CD4-positive, alpha-beta memory T cell (primary cell): Measurements from ENCODE around the gene IGF2BP2. TPM values are rescaled to one million over a fixed set of nuclear protein-coding genes. Genes with fewer than 3 reads are reported as not detected.

Experiments used
- CTCF ChIA-PET: fragments of 350-600 bp; sonication (Branson Sonifier 250); formaldehyde crosslinking; loops from one replicate; lab custom pipeline; 2021; ENCODE audit warnings: inconsistent platforms; ENCODE audit not compliant: partially characterized antibody; lab: Charles Lee
- POLR2A ChIA-PET: fragments of 350-600 bp; sonication (Branson Sonifier 250); formaldehyde crosslinking; loops from one replicate; lab custom pipeline; 2021; ENCODE audit not compliant: partially characterized antibody; lab: Charles Lee
- DNase-seq, 5 donors: peaks; one replicate each; pipeline versions ENCODE4 v3.0.0 to v3.0.0-alpha.2; 2020 to 2022; ENCODE audit warnings: mixed read lengths in 1 of 5
- H3K27ac ChIP-seq: one replicate; pipeline ENCODE4 v1.7.0; 2013; ENCODE audit warnings: low read depth, low read length
- H3K27me3 ChIP-seq: 2 replicates; pipeline ENCODE4 v1.7.0; 2013; ENCODE audit warnings: mild to moderate bottlenecking, low read length, moderate library complexity; ENCODE audit not compliant: insufficient read depth
- H3K36me3 ChIP-seq: 2 replicates; pipeline ENCODE4 v1.7.0; 2013; ENCODE audit warnings: mild to moderate bottlenecking, low read length, moderate library complexity; ENCODE audit not compliant: insufficient read depth
- H3K4me1 ChIP-seq: 2 replicates; pipeline ENCODE4 v1.7.0; 2013; ENCODE audit warnings: mild to moderate bottlenecking, low read length, moderate library complexity; ENCODE audit not compliant: insufficient read depth
- H3K4me3 ChIP-seq, 2 donors: one replicate each; pipeline ENCODE4 v1.7.0; 2013; ENCODE audit warnings: low read length in 2 of 2, mild to moderate bottlenecking in 1 of 2
- H3K9me3 ChIP-seq, 2 donors: one replicate each; pipeline ENCODE4 v1.7.0; 2013; ENCODE audit warnings: low read length in 2 of 2, control low read depth in 1 of 2; ENCODE audit not compliant: control insufficient read depth in 1 of 2
- H3K27ac Mint-ChIP-seq, 7 donors: one replicate each; pipeline ENCODE4 v1.8.0; 2020 to 2021; ENCODE audit warnings: mixed read lengths in 7 of 7, mild to moderate bottlenecking in 6 of 7, inconsistent platforms in 3 of 7, moderate library complexity in 3 of 7
- H3K27me3 Mint-ChIP-seq, 2 donors: one replicate each; pipeline ENCODE4 v1.8.0; 2020 to 2021; ENCODE audit warnings: mixed read lengths in 2 of 2
- H3K36me3 Mint-ChIP-seq, 2 donors: one replicate each; pipeline ENCODE4 v1.8.0; 2020 to 2021; ENCODE audit warnings: mixed read lengths in 2 of 2, inconsistent platforms in 1 of 2, mild to moderate bottlenecking in 1 of 2
- H3K4me1 Mint-ChIP-seq, 4 donors: one replicate each; pipeline ENCODE4 v1.8.0; 2020 to 2021; ENCODE audit warnings: mixed read lengths in 4 of 4, mild to moderate bottlenecking in 1 of 4
- H3K4me3 Mint-ChIP-seq, 8 donors: one replicate each; pipeline ENCODE4 v1.8.0; 2020 to 2021; ENCODE audit warnings: mixed read lengths in 8 of 8, mild to moderate bottlenecking in 7 of 8, moderate library complexity in 6 of 8, inconsistent platforms in 3 of 8
- H3K9me3 Mint-ChIP-seq, 8 donors: one replicate each; pipeline ENCODE4 v1.8.0; 2020 to 2021; ENCODE audit warnings: mixed read lengths in 8 of 8, mild to moderate bottlenecking in 5 of 8, inconsistent platforms in 3 of 8, moderate library complexity in 1 of 8
- intact Hi-C: fragments of 100-400 bp; cut with micrococcal nuclease; formaldehyde crosslinking; loops from one replicate; pipeline ENCODE4 v1.15.1; 2023
- polyA plus RNA-seq, 2 donors: library from polyadenylated mRNA; unstranded; fragments of 300-500 nt; fragmentation: Illumina TruSeq; gene quantifications; one replicate each; pipeline ENCODE4 v1.2.3, GENCODE V29; 2021
- total RNA-seq, 2 experiments: library from RNA; stranded (reverse); gene quantifications; one replicate each; pipeline ENCODE4 v1.2.3, GENCODE V29; 2021

The IGF2BP2 gene
- total and polyA plus RNA-seq, 4 experiments from 2014 or later: not detected

DNA sequence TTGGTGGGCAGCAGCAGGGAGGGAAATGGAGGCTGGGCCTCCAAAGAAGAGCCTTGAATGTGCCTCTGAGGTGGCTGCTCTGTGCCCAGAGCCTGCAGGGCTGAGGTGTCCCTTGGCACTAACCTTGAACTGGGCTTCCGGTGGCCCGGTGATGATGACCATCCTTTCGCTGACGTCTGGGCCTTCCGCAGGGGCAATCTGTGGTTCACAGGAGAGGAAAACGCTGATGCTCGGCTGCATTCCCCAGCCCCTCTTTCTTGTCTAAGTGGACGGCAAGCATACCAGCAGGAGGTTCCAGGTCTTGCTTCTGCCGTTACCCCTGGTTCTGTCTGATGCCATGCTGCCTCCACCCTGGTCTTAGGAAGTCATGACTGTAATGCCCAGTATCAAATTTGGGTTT is 172.9 kb downstream of the IGF2BP2 start:
- intact Hi-C loops: no loop called here
- DNase-seq: no peak
- H3K27me3 Mint-ChIP-seq: peaks cover 8 to 11% of the 10 kb centered on the region in 2 donors
- Histone ChIP-seq H3K36me3 (no peaks in the 10 kb centered on the region), H3K27ac (no peak overlapping the region), H3K4me3 (no peak overlapping the region), H3K4me1 (no peaks in the 10 kb centered on the region), H3K9me3 (no peaks in the 10 kb centered on the region), H3K27me3 (no peaks in the 10 kb centered on the region)
- POLR2A ChIA-PET: no interaction called here
- no peaks in the 10 kb centered on the region for H3K4me1 Mint-ChIP-seq
- H3K9me3 Mint-ChIP-seq: no peaks in the 10 kb centered on the region
- CTCF ChIA-PET: interaction anchor here (6.7 kb wide), 1 partner anchor 8 kb away, joined by 54 read pairs; no protein-coding TSS in a partner anchor
- H3K36me3 Mint-ChIP-seq: no peaks in the 10 kb centered on the region
- no peak overlapping the region for H3K27ac Mint-ChIP-seq
- H3K4me3 Mint-ChIP-seq: no peak overlapping the region

DNA sequence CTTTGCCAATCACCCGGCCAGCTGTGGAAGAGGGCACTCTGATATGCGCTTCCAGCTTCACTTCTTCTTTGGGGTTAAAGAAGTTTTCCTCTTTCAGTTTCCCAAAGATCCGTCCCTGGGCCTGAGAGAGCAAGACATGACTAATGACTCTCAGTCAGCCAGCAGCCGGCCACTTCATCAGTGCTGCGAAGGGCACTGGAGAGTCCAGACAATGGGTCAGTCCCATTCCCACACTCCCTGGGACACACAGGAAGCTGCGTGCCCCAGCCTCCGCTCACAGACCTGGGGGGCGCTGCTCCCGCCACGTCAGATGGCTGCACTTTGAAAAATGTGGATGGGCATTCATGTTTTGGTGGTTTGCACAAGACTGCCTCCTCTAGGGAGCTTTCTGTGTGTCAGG is 175.4 kb downstream of the IGF2BP2 start:
- no peaks in the 10 kb centered on the region for H3K27me3 ChIP-seq
- H3K9me3 ChIP-seq: no peaks in the 10 kb centered on the region
- no peak overlapping the region for H3K4me3 ChIP-seq
- Mint-ChIP-seq H3K4me1 (peaks cover 0 to 1% (median 0%) of the 10 kb centered on the region in 4 donors), H3K27me3 (peaks cover 12 to 17% of the 10 kb centered on the region in 2 donors), H3K9me3 (no peaks in the 10 kb centered on the region), H3K27ac (no peak overlapping the region), H3K36me3 (no peaks in the 10 kb centered on the region), H3K4me3 (no peak overlapping the region)
- POLR2A ChIA-PET: no interaction called here
- no peaks in the 10 kb centered on the region for H3K36me3 ChIP-seq
- no peaks in the 10 kb centered on the region for H3K4me1 ChIP-seq
- no peak for DNase-seq
- intact Hi-C loops: no loop called here
- H3K27ac ChIP-seq: no peak overlapping the region
- CTCF ChIA-PET: interaction anchor here (6.7 kb wide), 1 partner anchor 11 kb away, joined by 54 read pairs; no protein-coding TSS in a partner anchor

DNA sequence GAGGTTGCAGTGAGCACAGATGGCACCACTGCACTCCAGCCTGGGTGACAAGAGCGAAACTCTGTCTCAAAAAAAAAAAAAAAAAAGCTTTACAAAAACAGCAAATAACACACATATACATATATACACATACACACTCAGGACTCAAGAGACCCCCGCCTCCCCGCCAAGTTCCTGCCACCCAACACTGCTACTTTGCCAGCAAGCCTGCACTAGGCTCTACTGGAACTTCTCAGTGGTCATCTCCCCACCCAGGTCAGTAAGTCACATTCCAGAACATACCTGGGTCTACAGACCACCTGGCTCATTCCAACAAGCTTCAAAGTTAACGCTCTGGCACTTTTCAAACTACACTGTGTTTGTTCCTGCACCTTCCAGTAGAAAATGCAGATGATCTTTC is 176.4 kb downstream of the IGF2BP2 start:
- no peaks in the 10 kb centered on the region for H3K9me3 Mint-ChIP-seq
- H3K9me3 ChIP-seq: no peaks in the 10 kb centered on the region
- H3K27me3 ChIP-seq: no peaks in the 10 kb centered on the region
- ChIA-PET POLR2A (interaction anchor here (0.6 kb wide), 1 partner anchor 208 kb away, joined by 5 read pairs; no protein-coding TSS in a partner anchor), CTCF (interaction anchor here (6.7 kb wide), 1 partner anchor 12 kb away, joined by 54 read pairs; no protein-coding TSS in a partner anchor)
- no peaks in the 10 kb centered on the region for H3K4me1 ChIP-seq
- intact Hi-C loops: no loop called here
- peaks cover 12 to 17% of the 10 kb centered on the region in 2 donors for H3K27me3 Mint-ChIP-seq
- peaks cover 0 to 1% (median 0%) of the 10 kb centered on the region in 4 donors for H3K4me1 Mint-ChIP-seq
- H3K36me3 ChIP-seq: no peaks in the 10 kb centered on the region
- no peaks in the 10 kb centered on the region for H3K36me3 Mint-ChIP-seq
- DNase-seq: no peak
- no peak overlapping the region for H3K27ac ChIP-seq
- H3K4me3 Mint-ChIP-seq: no peak overlapping the region
- no peak overlapping the region for H3K27ac Mint-ChIP-seq
- H3K4me3 ChIP-seq: no peak overlapping the region

DNA sequence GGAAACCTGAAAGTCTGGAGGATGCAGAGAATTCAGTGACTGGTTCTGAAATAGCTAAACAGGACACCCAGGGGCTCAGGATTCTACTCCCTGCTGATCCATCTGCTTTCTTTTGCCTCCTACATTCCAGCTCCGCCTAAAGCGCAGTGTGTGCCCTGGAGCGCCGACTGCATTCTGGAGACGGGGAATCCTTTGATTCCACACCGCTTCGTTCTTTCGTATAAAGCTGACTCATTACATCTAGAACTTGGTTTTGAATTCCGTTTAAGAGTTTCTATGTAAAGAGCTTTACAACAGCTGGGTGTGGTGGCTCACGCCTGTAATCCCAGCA is 177.0 kb downstream of the IGF2BP2 start:
- no peak for DNase-seq
- intact Hi-C loops: no loop called here
- no peak overlapping the region for H3K27ac ChIP-seq
- Mint-ChIP-seq H3K27ac (no peak overlapping the region), H3K9me3 (no peaks in the 10 kb centered on the region), H3K27me3 (peaks cover 12 to 17% of the 10 kb centered on the region in 2 donors), H3K4me3 (no peak overlapping the region), H3K4me1 (peaks cover 0 to 1% (median 0%) of the 10 kb centered on the region in 4 donors), H3K36me3 (no peaks in the 10 kb centered on the region)
- H3K4me1 ChIP-seq: no peaks in the 10 kb centered on the region
- no peaks in the 10 kb centered on the region for H3K9me3 ChIP-seq
- no peaks in the 10 kb centered on the region for H3K36me3 ChIP-seq
- H3K27me3 ChIP-seq: no peaks in the 10 kb centered on the region
- POLR2A ChIA-PET: interaction anchor here (0.6 kb wide), 1 partner anchor 208 kb away, joined by 5 read pairs; no protein-coding TSS in a partner anchor
- no peak overlapping the region for H3K4me3 ChIP-seq
- CTCF ChIA-PET: interaction anchor here (6.7 kb wide), 1 partner anchor 13 kb away, joined by 54 read pairs; no protein-coding TSS in a partner anchor

DNA sequence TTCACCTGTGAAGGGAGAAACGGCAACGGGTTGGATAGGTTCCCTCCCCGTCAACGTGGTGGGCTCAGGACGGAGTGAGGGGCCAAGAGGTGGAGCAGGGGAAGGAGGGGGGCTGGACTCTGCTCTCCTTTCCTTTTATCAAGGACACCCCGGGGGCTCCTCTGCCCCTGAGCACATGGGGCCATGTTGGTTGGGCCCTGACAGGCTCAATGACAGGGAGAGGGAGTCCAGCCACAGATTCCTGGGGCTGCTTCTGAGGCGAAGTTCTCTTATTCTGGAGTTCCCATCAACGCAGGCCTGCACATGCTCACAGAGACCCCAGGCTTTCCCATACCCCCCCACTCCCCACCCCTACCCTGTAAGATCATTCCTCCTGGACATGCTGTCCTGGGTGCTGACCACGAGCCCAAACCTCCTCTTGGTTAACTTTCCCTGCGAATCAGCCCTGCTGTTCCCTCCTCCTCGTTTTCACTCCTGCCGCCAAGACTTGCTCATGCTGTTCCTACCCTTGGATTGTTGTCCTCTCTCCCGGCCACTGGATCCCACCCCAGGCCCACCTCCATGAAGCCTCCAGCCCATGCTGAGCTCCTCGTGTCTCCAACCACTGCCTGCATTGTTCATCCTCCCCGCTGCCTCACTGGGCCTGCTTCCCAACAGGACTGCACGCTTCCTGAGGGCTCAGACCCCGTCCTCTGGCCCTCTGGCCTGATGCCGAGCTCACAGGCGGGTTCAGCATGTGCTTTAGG is 177.5 kb downstream of the IGF2BP2 start:
- no peak for DNase-seq
- Mint-ChIP-seq H3K9me3 (no peaks in the 10 kb centered on the region), H3K27ac (no peak overlapping the region), H3K36me3 (no peaks in the 10 kb centered on the region), H3K4me3 (no peak overlapping the region), H3K27me3 (peaks cover 12 to 15% of the 10 kb centered on the region in 2 donors), H3K4me1 (peaks cover 0 to 1% (median 0%) of the 10 kb centered on the region in 4 donors)
- CTCF ChIA-PET: interaction anchor here (6.7 kb wide), 1 partner anchor 13 kb away, joined by 54 read pairs; no protein-coding TSS in a partner anchor
- Histone ChIP-seq H3K9me3 (no peaks in the 10 kb centered on the region), H3K27ac (no peak overlapping the region), H3K4me1 (no peaks in the 10 kb centered on the region), H3K4me3 (no peak overlapping the region), H3K36me3 (no peaks in the 10 kb centered on the region), H3K27me3 (no peaks in the 10 kb centered on the region)
- POLR2A ChIA-PET: no interaction called here
- intact Hi-C loops: no loop called here

DNA sequence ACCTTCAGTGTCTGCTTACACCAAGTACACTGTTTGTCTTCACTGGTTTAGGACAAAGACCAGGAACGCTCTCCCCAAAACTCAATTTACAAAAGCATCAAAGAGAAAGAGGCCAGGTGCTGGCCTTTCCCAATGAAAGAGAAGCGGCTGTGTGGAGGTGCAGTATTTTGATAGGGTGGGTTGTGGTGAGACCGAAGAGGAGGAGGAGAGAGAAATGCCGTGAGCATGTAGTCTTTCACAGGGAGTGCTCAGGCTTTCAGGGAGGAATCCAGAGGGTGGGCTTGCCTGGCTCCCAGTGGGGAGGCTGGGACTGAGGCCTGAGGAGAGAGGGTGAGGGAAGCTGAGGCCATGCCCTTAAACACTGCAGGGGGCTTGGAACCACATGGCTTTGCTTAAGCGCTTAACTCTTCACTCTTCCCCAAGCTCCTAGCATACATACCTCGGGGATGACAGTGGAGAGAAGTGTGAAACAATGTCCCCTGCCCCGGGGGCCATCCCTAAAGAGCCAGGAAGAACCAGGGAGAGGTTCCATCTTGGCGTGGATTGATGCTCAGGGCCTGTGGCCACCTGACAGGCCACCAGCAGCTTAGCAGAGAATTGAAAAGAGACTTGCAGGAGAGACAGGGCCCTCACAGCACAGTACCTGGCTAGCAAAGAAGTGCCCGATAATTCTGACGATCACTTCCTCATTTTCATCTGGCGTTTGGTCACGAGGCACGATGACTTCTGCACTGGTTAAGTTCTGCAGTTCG is 178.3 kb downstream of the IGF2BP2 start:
- no peak overlapping the region for H3K4me3 Mint-ChIP-seq
- no peak for DNase-seq

More for the DNA sequence above, 178.3 kb downstream of the IGF2BP2 start:
- Mint-ChIP-seq H3K27me3 (peaks cover 12 to 14% of the 10 kb centered on the region in 2 donors), H3K27ac (peak overlapping the region in 1 of 7 donors; percentile 23), H3K9me3 (no peaks in the 10 kb centered on the region), H3K4me1 (peaks cover 0 to 2% (median under 1%) of the 10 kb centered on the region in 4 donors), H3K36me3 (no peaks in the 10 kb centered on the region)
- Histone ChIP-seq H3K9me3 (no peaks in the 10 kb centered on the region), H3K27ac (no peak overlapping the region), H3K36me3 (no peaks in the 10 kb centered on the region), H3K4me3 (no peak overlapping the region), H3K27me3 (no peaks in the 10 kb centered on the region), H3K4me1 (no peaks in the 10 kb centered on the region)
- intact Hi-C loops: no loop called here
- CTCF ChIA-PET: interaction anchor here (0.7 to 6.7 kb wide), 2 partner anchors 13 to 14 kb away, joined by 3 to 54 read pairs; no protein-coding TSS in a partner anchor
- POLR2A ChIA-PET: no interaction called here
